IPS DF 4.7 (cell line): Measurements from ENCODE around the gene LHPP.
"Not testable (repeated sequence)": the region's sequence is repeated elsewhere in the genome, so short reads cannot be mapped to it uniquely, and the experiment has no call there.

Experiments
- DNase-seq: peaks from one replicate; pipeline ENCODE4 v3.0.0-alpha.2; 2013; ENCODE audit warnings: low spot score; ENCODE audit errors: extremely low read depth

Gene LHPP

GRCh38 chr10:124535731-124536495 is 74.3 kb downstream of the LHPP start:
- DNase-seq = no peak

GRCh38 chr10:124536496-124537050 is 75.0 kb downstream of the LHPP start:
- no peak for DNase-seq

GRCh38 chr10:124537166-124537725 is 75.6 kb downstream of the LHPP start:
- DNase-seq = no peak

- DNase-seq = no peak
Observed at GRCh38 chr10:124537891-124538290, 76.3 kb downstream of the LHPP start.

GRCh38 chr10:124538706-124539105 is 77.1 kb downstream of the LHPP start:
- DNase-seq = no peak

- no peak for DNase-seq
Observed at GRCh38 chr10:124539935-124540641, 78.5 kb downstream of the LHPP start.

- DNase-seq = no peak
Observed at GRCh38 chr10:124541076-124541903, 79.7 kb downstream of the LHPP start.

GRCh38 chr10:124542336-124542735 is 80.7 kb downstream of the LHPP start:
- no peak for DNase-seq

GRCh38 chr10:124543146-124543545 is 81.5 kb downstream of the LHPP start:
- no peak for DNase-seq

GRCh38 chr10:124543971-124544370 is 82.3 kb downstream of the LHPP start:
- no peak for DNase-seq

- no peak for DNase-seq
Observed at GRCh38 chr10:124544711-124545110, 83.1 kb downstream of the LHPP start.

- DNase-seq = no peak
Observed at GRCh38 chr10:124545351-124546054, 83.9 kb downstream of the LHPP start.

GRCh38 chr10:124546055-124546369 is 84.4 kb downstream of the LHPP start:
- DNase-seq = no peak

- DNase-seq = no peak
Observed at GRCh38 chr10:124546957-124547646, 85.5 kb downstream of the LHPP start.

GRCh38 chr10:124547647-124548168 is 86.1 kb downstream of the LHPP start:
- DNase-seq = no peak

- not testable (repeated sequence) for DNase-seq
Observed at GRCh38 chr10:124549171-124549570, 87.5 kb downstream of the LHPP start.

GRCh38 chr10:124550293-124551034 is 88.8 kb downstream of the LHPP start:
- no peak for DNase-seq

GRCh38 chr10:124551097-124551496 is 89.5 kb downstream of the LHPP start:
- no peak for DNase-seq

GRCh38 chr10:124551755-124552154 is 90.1 kb downstream of the LHPP start:
- DNase-seq = no peak
